Measurements from ENCODE around the gene TM7SF3. TPM values are rescaled to one million over a fixed set of nuclear protein-coding genes. Genes with fewer than 3 reads are reported as not detected.

Gene TM7SF3
- total and polyA plus RNA-seq, 2 donors from 2014 or later = 63.1 to 70.1 TPM

- Histone ChIP-seq H3K4me3 (ENCODE audit: low read length in 3 of 3) (no peak overlapping the region), H3K9me3 (ENCODE audit: control insufficient read depth in 2 of 3, insufficient read depth in 1 of 3, low read length in 3 of 3) (no peaks in the 10 kb centered on the region), H3K4me1 (ENCODE audit: control insufficient read depth in 2 of 3, insufficient read depth in 2 of 3, low read depth in 1 of 3, low read length in 3 of 3) (peaks cover 0 to 4% (median 0%) of the 10 kb centered on the region in 3 donors), H3K27me3 (ENCODE audit: control insufficient read depth, insufficient read depth, low read length) (no peaks in the 10 kb centered on the region), H3K9ac (ENCODE audit: low read length in 3 of 3) (no peak overlapping the region), H3K27ac (ENCODE audit: low read depth in 2 of 2, low read length in 2 of 2) (no peak overlapping the region), H3K36me3 (ENCODE audit: control insufficient read depth in 2 of 3, insufficient read depth in 3 of 3, low read length in 3 of 3) (peaks cover 0 to 8% (median 4%) of the 10 kb centered on the region in 3 donors)
- intact Hi-C loops (cut with DNase I) = loop anchor here (10.0 kb wide), 1 partner anchor 51 kb away; no protein-coding TSS in a partner anchor
- FAIRE-seq (no peak), DNase-seq (no peak)
- TF ChIP-seq, protein P1, sequence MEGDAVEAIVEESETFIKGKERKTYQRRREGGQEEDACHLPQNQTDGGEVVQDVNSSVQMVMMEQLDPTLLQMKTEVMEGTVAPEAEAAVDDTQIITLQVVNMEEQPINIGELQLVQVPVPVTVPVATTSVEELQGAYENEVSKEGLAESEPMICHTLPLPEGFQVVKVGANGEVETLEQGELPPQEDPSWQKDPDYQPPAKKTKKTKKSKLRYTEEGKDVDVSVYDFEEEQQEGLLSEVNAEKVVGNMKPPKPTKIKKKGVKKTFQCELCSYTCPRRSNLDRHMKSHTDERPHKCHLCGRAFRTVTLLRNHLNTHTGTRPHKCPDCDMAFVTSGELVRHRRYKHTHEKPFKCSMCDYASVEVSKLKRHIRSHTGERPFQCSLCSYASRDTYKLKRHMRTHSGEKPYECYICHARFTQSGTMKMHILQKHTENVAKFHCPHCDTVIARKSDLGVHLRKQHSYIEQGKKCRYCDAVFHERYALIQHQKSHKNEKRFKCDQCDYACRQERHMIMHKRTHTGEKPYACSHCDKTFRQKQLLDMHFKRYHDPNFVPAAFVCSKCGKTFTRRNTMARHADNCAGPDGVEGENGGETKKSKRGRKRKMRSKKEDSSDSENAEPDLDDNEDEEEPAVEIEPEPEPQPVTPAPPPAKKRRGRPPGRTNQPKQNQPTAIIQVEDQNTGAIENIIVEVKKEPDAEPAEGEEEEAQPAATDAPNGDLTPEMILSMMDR (IDR thresholded peaks at IDR 0.05; ENCODE audit: borderline replicate concordance, extremely low read depth, insufficient read depth) = no peak
These were observed 60.2 kb downstream of the TM7SF3 start for GRCh38 chr12:26954027-26954426.

- Histone ChIP-seq H3K4me1 (ENCODE audit: control insufficient read depth in 2 of 3, insufficient read depth in 2 of 3, low read depth in 1 of 3, low read length in 3 of 3) (peaks cover 0 to 4% (median 0%) of the 10 kb centered on the region in 3 donors), H3K9ac (ENCODE audit: low read length in 3 of 3) (no peak overlapping the region), H3K9me3 (ENCODE audit: control insufficient read depth in 2 of 3, insufficient read depth in 1 of 3, low read length in 3 of 3) (peaks cover 0 to 1% (median 0%) of the 10 kb centered on the region in 3 donors), H3K27me3 (ENCODE audit: control insufficient read depth, insufficient read depth, low read length) (no peaks in the 10 kb centered on the region), H3K4me3 (ENCODE audit: low read length in 3 of 3) (no peak overlapping the region), H3K27ac (ENCODE audit: low read depth in 2 of 2, low read length in 2 of 2) (no peak overlapping the region), H3K36me3 (ENCODE audit: control insufficient read depth in 2 of 3, insufficient read depth in 3 of 3, low read length in 3 of 3) (peaks cover 0 to 8% (median 4%) of the 10 kb centered on the region in 3 donors)
- TF ChIP-seq, protein P1 (IDR thresholded peaks at IDR 0.05; ENCODE audit: borderline replicate concordance, extremely low read depth, insufficient read depth) = no peak
- FAIRE-seq (no peak), DNase-seq (peak in 2 of 5 donors; percentile 10 to 20)
- intact Hi-C loops (cut with DNase I) = loop anchor here (10.0 kb wide), 1 partner anchor 51 kb away; no protein-coding TSS in a partner anchor
These were observed 60.7 kb downstream of the TM7SF3 start for GRCh38 chr12:26953447-26953846.

DNA sequence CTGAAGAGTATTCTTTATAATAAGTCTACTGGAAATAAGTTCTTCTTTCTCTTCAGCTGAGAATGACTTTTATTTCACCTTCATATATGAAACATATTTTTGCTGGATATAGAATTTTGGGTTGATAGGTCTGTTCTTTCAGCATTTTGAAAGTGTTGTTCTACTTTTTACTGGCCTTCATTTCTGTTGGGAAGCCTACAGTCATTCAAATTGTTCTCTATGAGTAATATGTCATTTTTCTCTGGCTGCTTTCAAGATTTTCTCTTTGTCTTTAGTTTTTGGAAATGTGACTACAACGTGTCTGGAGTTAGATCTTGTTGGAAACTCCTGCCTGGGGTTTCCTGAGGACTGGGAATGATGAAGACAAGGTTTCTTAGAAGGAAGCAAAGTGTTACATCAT is 65.9 kb downstream of the TM7SF3 start:
- Histone ChIP-seq H3K36me3 (ENCODE audit: control insufficient read depth in 2 of 3, insufficient read depth in 3 of 3, low read length in 3 of 3) (no peaks in the 10 kb centered on the region), H3K4me3 (ENCODE audit: low read length in 3 of 3) (no peak overlapping the region)

More for the DNA sequence above, 65.9 kb downstream of the TM7SF3 start:
- FAIRE-seq (no peak), DNase-seq (no peak)
- Histone ChIP-seq H3K9ac (ENCODE audit: low read length in 3 of 3) (no peak overlapping the region), H3K27me3 (ENCODE audit: control insufficient read depth, insufficient read depth, low read length) (no peaks in the 10 kb centered on the region), H3K9me3 (ENCODE audit: control insufficient read depth in 2 of 3, insufficient read depth in 1 of 3, low read length in 3 of 3) (peaks cover 0 to 4% (median 0%) of the 10 kb centered on the region in 3 donors), H3K4me1 (ENCODE audit: control insufficient read depth in 2 of 3, insufficient read depth in 2 of 3, low read depth in 1 of 3, low read length in 3 of 3) (peaks cover 0 to under 1% (median 0%) of the 10 kb centered on the region in 3 donors), H3K27ac (ENCODE audit: low read depth in 2 of 2, low read length in 2 of 2) (no peak overlapping the region)
- TF ChIP-seq, protein P1 (IDR thresholded peaks at IDR 0.05; ENCODE audit: borderline replicate concordance, extremely low read depth, insufficient read depth) = no peak
- intact Hi-C loops (cut with DNase I) = no loop called here

Data from kidney (tissue), 14 donors.